Measurements from ENCODE around the gene TECTB.

TECTB gene

DNA sequence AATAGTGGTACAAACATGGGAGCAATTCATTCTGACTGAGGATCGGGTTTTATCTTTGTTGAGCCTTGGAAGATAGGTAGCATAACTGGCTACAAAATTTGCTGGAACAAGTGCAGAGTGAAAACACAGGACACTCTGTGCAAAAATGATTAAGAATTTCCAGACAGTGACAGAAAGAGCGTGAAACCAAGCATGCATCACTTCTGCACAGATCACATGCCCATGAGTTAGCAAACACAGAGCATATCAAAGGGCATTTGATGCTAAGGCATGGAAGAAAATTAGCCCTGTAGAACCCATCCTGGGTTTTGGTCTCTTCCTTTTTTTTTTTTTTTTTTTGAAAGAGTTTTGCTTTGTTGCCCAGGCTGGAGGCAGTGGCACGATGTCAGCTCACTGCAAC lies 28.3 kb downstream of the TECTB start:
- DNase-seq (ENCODE audit: low spot score): no peak

DNA sequence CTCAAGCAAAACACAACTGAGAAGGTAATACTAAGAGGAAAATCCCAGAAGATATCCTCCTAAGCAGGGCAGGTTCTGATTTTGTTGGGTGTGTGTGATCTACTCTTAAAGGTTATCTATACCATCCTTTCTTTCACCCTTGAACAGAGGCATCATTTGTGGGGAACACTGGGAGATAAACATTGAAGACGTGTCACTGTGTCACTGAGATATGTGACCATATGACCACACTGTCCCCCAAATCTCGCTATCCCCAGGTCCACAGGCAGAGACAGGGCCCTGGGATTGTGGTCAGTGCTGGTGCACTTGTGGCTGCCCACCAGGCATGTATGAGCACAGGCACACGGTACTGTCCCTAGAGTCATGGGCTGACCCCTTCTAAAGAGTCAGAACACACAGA lies 30.0 kb downstream of the TECTB start:
- DNase-seq (ENCODE audit: low spot score): no peak

DNA sequence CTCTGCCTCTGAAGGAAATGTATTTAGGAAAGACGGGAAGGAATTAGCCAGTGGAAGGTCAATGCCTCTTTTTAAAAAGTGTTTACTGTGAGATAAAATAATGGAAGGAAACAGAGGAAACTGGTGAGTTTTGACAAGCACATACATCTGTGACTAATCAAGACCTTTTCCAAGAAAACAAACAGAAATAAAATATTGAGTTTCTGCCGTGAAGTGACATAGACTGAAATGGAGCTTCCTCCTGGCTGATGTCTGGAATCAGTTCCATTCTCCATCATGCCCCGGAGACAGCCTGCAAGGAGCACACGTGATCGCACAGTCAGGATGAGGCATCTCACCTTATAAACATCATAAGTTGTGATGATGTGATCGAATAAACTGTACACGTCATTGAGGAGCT lies 30.7 kb downstream of the TECTB start:
- DNase-seq (ENCODE audit: low spot score): peak; percentile 38

DNA sequence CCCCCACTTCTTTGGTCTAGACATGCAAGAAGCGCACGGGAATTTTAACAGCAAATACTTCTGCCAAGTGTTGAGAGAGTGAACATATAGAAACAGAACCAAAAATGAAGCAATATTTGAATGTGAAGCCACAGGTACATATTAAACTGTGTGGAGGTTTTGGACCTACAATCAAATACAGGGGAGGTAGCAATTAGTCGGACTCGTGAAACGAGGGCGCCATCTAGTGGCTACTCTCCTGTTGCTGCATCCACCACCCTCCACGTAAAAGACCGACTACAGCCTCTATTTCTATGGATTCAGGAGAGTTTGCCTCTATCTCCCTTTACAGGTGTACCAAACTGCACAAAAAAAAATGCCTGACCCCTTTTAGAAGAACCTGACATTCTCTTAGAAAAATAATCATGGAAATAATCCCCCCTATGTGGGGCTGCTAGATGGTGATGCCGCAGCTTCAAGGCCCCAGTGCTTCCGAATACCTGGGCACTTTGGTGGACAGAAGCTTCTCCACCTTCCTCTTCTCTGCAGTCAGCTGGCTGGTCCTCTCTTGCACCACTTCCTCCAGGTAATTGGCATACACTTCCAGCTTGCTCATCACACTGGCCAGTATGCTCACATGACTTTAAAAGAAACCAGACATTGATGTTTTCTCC lies 31.7 kb downstream of the TECTB start:
- DNase-seq (ENCODE audit: low spot score): peak; percentile 63

DNA sequence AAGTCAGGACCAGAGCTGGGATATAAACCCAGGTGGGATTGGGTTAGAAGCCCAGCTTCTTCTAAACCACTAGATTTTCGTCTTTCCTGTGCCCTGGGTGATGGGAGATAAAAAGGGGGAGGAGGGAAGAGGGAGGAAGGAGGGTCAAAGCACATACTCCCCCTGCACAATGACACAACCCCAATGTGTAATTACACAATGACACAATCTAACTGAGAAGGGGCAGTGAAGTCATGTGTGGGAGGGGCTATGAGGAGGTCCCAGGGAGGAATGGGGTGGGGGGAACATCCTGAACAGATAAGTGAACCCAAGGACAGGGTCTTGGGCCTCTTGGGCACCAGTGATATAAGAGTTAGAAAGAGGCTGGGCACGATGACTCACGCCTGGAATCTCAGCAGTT lies 44.5 kb downstream of the TECTB start:
- DNase-seq (ENCODE audit: low spot score): no peak

DNA sequence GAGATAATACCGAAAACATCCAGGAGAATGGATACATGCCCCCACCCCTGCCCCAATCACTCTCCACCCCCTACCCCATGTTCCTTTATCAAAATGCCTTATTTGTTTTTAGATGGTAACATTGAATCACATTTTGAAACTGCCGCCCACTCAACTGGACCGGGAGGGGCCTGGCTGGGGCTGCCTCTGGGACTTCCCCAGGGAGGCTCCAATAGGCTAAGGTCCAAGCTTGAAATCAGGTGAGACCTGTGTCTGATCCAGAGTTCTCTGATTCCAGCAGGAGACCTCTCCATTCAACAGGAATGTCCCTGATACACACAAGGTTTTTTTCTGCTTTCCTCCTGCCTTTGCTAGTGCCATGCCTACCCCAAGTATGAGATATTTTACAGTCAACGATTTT lies 47.0 kb downstream of the TECTB start:
- DNase-seq (ENCODE audit: low spot score): no peak

DNA sequence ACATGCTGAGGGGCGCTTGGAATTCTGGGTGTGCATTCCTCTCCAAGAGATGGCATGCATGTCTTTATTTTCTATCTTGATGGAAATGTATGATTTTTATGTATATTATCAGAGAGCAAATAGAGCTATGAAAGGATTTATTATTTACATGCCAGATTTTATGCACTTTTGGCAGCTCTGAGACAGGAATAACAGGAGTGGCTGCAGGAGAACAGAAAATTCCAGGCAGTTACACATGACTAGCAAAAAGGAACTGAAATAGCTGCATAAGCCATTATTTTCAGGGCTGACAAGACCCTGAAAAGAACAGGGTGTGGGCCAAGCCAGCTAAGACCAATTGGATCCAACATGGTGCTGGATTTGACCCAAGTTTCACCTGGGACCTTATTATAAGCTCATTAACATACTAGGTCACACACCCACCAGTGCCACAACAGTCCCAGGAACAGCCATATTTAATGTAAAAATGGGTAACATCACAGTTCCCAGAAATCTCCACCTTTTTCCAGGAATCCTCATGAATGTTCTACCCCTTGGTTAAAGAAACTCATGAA lies 47.5 kb downstream of the TECTB start:
- no peak for DNase-seq (ENCODE audit: low spot score)

DNA sequence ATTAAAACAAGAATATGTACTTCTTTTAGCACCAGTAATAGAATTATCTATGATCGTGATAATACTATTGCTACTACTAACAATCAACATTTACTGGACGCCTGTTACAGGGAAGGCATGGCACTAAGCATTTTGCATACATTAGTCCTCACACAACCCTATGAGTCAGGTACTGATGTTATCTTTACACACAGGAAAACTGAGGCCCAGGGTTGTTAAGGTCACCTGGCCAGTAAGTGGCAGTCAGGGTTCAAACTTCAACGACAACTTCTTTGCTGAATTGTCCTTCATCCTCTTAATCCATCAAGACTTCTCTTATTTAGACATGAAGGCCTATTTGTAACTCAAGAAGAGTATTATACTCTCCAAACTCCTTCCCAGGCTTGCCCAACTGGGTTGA lies 48.8 kb downstream of the TECTB start:
- DNase-seq (ENCODE audit: low spot score): no peak

DNA sequence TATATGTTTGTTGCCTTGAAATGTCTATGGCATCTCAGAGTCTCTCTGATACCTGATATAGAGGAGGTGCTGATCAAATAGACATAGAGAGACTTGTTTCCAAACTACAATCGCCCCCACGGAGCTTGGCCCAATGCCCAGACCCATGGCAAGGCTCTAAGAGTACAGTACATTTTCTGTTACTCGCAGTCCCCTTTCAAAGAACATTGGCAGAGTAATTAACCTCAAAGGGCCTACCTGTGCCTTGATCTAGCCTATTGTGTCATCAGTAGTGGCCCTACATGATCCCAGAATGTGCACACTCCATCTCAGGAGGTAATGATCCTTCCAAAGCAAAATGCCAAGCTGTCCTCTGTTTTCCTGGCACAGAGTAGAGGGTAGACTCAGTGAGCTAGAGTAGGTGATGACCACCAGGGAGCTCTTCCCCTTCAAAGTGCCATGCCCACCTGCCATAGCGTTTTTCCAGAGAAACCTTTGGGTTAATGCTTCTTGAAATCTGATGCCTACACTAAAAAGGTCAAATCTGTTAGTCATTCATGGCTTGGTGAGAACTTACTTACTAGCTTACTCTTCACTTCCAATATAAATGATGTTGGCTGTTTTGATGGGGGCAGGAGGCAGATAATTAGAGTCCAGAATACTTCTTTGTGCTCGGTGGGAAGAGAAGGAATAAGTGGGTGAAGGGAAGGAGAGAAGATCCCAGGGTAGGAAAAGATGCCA lies 49.5 kb downstream of the TECTB start:
- no peak for DNase-seq (ENCODE audit: low spot score)

DNA sequence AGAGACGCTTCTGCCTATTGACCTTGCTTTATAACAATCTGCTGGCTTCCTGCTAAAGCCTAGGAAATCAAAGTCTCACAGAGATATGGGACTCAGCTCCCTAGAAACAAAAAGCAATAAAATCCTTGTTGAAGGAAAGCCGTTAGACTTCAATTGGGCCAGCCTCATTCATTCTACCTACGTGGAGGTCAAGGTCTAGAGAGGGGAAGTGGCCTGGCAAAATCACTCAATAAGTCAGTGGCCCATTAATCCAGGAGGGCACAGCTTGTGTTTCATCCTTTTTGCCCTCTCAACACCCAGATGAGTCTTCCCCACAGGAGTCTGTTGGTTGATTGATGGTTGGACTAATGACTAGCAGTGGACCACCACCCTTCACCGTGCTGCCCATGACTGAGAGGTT lies 50.3 kb downstream of the TECTB start:
- no peak for DNase-seq (ENCODE audit: low spot score)

DNA sequence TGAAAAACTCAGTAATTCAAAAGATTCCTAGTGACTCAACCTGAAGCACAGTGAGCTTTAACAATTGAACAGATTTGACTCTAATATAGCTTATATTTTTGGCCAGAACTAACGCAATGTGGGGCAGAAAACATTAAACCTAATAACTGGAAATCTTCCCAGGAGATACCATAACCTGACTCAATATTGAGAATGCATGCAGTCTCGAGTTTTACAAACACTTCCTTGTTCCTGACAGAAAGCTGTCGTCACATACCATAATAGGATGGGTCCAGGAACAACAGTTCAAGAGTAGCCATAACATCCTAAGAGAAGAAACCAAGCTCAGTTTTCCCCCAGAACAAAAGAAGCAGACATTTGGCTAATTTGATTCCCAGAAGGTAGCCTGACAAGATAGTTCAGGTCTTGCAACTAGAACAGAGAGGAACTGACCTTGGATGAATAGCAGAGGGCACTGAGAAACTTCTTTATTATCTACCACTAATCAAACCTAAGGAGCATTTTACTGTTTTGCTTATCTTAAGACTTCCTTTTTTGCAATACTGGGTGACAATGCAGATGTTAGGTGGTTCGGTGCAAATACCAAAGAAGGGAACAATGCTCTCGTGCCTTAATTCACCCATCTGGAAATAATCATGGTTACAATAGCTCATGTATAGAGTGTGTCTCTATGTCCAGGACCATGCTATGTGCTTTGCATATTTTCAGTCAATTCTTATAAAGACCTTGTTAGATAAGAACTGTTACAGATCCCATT lies 52.1 kb downstream of the TECTB start:
- no peak for DNase-seq (ENCODE audit: low spot score)

DNA sequence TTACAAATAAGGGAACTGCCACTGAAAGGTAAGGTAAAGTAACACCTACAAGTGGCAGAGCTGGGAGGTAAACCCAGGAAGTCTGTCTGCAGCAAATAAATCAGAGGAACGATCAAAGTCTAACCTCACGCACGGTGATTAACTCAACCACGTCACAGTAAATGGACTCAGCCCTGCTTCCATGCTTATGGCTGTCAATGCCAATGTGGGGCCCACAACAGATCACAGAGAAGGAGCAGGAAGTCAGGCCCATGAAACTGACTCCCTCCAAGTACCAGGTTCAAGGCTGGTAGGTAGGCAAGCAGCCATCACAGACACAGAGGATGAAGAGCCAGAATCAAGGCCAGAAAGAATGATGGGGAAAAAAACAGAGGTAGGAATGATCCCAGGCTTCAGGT lies 52.7 kb downstream of the TECTB start:
- no peak for DNase-seq (ENCODE audit: low spot score)

DNA sequence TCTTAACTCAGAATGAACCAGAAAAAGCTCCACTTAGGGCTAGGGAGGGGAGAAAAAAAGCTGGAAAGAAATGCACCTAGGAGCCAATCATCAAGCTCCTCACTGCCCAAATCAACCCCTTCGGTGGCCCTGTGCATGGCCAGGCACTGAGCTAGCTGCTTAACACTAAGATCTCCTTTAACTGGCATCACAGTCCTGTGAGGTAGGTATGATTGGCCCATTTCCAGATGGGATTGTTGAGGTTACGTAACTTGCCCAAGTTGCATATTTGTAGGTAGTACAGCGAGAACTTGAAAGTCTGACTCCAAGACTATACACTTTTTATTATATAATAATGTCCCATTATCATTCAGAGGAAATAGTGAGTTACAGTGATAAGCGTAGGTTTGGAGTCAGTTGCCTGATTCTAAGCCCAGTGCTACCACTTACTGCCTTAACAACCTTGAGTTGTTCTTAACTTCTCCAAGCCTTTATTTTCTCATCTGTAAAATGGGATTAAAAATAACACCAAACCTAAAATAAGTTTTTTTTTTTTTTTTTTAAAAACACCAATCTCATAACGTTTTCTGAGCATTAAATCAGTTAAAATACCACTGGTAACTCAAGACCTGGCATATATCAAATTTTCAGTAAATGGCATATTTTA lies 53.5 kb downstream of the TECTB start:
- no peak for DNase-seq (ENCODE audit: low spot score)

DNA sequence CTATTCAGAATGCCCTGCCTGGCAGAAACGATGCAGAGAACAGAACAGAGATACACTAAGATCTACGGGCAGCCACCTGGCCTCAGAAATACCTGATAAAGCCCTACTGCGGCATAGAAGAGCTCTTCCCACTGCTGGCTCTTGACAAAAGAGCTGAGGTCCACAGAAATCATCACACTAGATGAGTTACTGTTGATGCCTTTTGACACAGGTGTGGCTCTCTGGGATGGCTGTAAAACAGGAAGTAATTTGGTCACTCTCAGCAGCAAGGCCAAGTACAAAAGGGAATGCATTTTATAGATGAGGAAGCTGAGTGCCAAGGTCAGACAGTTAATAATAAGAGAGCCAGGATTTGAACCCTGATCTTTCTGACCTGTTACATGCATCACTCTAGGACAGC lies 55.8 kb downstream of the TECTB start:
- DNase-seq (ENCODE audit: low spot score): no peak

DNA sequence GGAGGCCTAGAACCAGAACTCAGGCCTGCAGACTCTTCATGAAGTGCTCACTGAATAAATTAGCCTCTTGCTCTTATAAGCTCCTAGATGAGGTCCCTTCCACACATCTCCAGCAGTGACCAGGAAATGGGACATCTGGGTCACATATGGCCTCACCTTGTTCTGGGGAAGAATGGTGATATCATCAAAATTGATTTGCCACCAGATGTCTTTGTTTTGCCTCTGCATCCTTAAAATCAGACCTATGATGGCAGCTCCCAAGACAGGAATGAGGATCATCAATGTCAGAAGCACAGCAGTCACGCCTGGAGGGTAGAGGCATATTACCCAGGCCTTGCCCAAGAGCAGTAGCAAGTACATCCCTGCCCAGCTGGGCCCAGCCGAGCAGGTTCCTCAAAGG lies 57.4 kb downstream of the TECTB start:
- DNase-seq (ENCODE audit: low spot score): no peak

DNA sequence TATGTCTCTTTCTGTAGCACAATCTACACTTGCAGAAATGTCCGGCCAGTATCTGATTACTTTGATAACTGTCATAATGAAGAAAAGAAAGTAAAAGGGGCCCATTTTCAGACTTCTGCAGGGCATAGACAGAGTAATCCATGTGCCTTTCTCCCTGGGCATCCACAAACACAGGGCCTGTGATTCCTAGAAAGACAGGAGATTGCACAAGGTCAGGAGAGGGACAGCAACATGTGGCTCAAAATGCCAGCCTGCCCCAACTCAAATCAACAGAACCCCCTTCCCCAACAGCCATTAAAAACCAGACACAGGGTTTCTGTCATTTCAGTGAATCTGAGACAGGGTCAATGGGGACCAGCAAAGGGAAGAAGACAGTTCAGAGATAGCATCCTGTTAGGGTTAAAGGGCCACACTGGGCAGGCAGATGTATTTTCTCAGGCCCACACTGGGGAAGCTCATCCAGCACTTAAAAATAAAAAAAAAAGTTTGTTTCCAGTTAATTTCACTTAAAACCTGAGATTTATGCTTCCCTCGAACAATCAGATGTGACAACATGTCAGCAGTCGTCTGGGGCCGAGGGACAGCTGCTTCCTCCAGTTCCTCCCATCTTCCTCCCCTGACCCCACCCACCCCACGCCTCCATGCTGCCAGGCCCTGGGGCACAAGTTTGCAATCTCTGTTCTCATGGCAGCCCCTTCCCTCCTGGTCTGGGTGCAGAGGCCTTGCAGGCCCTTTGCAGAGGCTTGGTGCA lies 60.0 kb downstream of the TECTB start:
- no peak for DNase-seq (ENCODE audit: low spot score)

DNA sequence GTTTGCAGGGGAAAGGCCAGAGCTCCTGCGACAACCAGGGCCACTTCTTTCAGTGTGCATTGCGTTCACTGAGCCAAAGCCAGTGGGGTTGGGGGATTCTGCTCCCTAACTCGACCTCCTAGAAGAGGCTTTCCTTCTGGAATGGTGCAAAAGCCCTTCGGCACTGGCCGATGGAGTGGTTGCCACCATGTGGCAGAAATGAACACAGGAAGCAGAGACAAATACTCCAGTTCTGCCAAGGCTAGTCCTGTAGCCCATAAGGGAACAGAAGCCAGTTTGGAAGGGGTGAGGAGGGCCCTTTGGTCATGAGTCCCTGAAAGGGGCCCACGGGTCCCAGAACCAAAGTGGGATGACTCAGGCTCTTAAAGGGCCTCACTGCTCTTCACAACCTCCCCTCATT lies 61.1 kb downstream of the TECTB start:
- DNase-seq (ENCODE audit: low spot score): no peak

DNA sequence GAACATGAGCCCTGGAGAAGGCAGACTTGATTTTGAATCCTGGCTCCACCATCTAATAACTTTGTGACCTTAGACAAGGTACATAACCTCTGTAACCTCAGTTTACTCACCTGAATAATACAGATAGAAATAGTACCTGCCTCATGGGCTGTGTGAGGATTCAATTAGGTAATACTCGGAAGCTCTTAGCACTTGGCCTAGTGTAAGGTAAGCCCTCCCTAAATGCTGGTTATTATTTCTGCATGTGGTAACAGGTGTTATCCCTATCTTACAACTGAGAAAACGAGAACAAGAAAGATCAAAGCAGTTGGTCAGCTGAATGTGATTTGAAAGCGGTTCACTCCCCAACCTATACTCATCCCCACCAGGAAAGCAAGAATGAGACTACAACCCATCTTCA lies 62.0 kb downstream of the TECTB start:
- DNase-seq (ENCODE audit: low spot score): no peak

DNA sequence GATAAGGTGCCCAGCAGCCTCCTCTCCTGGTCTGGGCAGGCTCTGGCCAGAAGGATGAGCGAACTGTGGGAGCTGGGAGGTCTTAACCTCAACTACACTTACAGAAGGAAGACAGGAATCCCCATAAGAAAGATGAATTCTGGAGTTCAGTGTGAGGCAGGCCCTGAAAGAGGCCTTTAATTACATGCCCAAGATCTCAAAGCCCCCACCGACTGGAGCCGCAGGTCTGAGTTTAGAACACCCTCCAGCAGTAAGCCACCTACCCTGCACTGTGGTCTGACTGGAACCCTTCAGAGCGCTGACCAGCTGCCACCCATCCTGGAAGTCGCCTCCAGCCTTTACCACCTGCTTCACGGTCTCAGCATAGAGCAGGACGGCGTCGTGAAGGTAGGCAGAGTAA lies 62.5 kb downstream of the TECTB start:
- DNase-seq (ENCODE audit: low spot score): no peak

DNA sequence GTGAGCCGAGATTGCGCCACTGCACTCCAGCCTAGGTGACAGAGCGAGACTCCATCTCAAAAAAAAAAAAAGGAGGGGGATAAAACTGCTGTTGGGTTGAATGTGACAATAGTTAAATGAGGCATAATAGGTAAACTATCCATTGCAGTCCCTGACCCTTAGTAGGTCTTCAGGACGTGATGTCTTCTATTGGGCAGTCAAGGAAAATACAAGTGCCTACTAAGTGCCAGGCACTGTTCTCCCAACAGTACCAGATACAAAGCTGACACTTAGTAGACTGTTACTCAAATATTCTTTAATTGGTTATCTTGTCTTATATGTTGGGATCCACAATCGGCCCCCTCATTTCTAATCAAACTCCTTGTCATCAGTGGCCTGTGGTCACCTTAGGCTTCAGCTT lies 63.6 kb downstream of the TECTB start:
- DNase-seq (ENCODE audit: low spot score): no peak

DNA sequence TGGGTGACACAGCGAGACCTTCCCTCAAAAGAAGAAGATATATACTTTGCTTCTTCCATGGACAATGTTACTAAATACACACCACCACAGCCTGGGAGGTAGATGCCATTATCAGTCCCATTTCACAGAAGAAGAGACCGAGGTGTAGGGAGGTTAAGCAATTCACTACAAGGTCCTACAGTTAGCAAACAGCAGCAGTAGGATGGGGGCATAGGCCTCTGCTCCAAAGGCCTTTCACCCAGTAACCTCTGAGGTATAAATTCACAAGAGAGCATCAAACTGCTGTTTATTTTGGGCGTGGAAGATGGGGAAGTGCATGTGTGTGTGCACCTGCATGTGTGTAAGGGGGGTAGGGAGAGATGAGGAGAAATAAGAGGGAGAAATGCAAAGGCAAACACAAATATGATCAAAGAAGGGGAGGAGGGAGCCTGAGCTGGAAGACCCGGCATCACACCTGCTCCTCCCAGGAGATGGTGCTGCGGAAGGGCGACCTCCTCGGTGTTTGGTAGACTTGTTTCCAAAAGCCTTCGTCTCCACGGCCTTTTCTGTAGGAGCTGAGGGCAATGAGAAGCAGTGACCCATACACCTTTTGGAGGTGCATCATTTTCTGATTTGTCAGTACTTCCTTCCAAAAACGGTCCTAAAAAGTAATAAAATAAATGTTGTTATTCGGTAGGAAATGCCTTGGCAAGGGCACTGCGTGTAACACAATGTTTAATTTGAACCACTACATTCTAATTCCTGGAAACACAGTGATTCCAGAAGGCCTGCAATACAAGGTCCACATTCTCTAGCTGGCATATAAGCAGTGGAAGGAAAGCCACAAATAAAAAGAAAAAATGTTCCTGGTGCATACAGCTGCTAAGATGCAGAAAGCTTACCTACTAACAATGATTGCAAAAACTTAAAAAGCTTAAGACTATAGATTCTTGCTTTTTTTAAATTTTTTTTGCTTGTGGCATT lies 64.8 kb downstream of the TECTB start:
- DNase-seq (ENCODE audit: low spot score): no peak
